Nephron progenitor cell (in vitro differentiated cells): ENCODE data around the gene CCNT2.

Source experiments
- DNase-seq: peaks from one replicate; pipeline ENCODE4 v3.0.0; 2021
- H3K27ac Mint-ChIP-seq: 2 replicates; pipeline ENCODE4 v1.8.0; 2021; ENCODE audit warnings: mild to moderate bottlenecking, moderate library complexity, mixed read lengths
- H3K27me3 Mint-ChIP-seq: 2 replicates; pipeline ENCODE4 v1.8.0; 2021; ENCODE audit warnings: mild to moderate bottlenecking, low read depth, mixed read lengths; ENCODE audit not compliant: poor library complexity
- H3K36me3 Mint-ChIP-seq: 2 replicates; pipeline ENCODE4 v1.8.0; 2021; ENCODE audit warnings: low read depth, mixed read lengths
- H3K4me1 Mint-ChIP-seq: 2 replicates; pipeline ENCODE4 v1.8.0; 2021; ENCODE audit warnings: mixed read lengths
- H3K4me3 Mint-ChIP-seq: 2 replicates; pipeline ENCODE4 v1.8.0; 2021; ENCODE audit warnings: mild to moderate bottlenecking, moderate library complexity, mixed read lengths
- H3K9me3 Mint-ChIP-seq: 2 replicates; pipeline ENCODE4 v1.8.0; 2021; ENCODE audit warnings: mild to moderate bottlenecking, moderate library complexity, mixed read lengths
- CTCF ChIP-seq: fragments of 200-600 bp; sonication (generic); IDR thresholded peaks from 2 replicates; pipeline ENCODE4 v1.5.0; 2021; ENCODE audit warnings: antibody characterized with exemption

The CCNT2 gene

GRCh38 chr2:134985061-134985460 is 66.4 kb downstream of the CCNT2 start:
- H3K4me1 Mint-ChIP-seq: no peaks in the 10 kb centered on the region
- H3K27ac Mint-ChIP-seq: no peak overlapping the region
- no peaks in the 10 kb centered on the region for H3K36me3 Mint-ChIP-seq
- no peak overlapping the region for H3K4me3 Mint-ChIP-seq
- H3K27me3 Mint-ChIP-seq: peaks cover 55% of the 10 kb centered on the region
- H3K9me3 Mint-ChIP-seq: no peaks in the 10 kb centered on the region
- DNase-seq: no peak
- no peak for TF ChIP-seq CTCF

- Mint-ChIP-seq H3K36me3 (no peaks in the 10 kb centered on the region), H3K27me3 (peaks cover 50% of the 10 kb centered on the region), H3K9me3 (no peaks in the 10 kb centered on the region), H3K4me3 (no peak overlapping the region), H3K4me1 (no peaks in the 10 kb centered on the region), H3K27ac (no peak overlapping the region)
- no peak for DNase-seq
- peak; percentile 49 for TF ChIP-seq CTCF
Observed at GRCh38 chr2:134988994-134989605, 70.5 kb downstream of the CCNT2 start.

- H3K9me3 Mint-ChIP-seq: no peaks in the 10 kb centered on the region
- peaks cover 18% of the 10 kb centered on the region for H3K27me3 Mint-ChIP-seq
- no peak overlapping the region for H3K4me3 Mint-ChIP-seq
- DNase-seq: no peak
- TF ChIP-seq CTCF: no peak
- no peaks in the 10 kb centered on the region for H3K36me3 Mint-ChIP-seq
- peaks cover 17% of the 10 kb centered on the region for H3K4me1 Mint-ChIP-seq
- no peak overlapping the region for H3K27ac Mint-ChIP-seq
Observed at GRCh38 chr2:134999521-134999920, 80.9 kb downstream of the CCNT2 start.

GRCh38 chr2:135002836-135003235 is 84.2 kb downstream of the CCNT2 start:
- Mint-ChIP-seq H3K4me1 (peaks cover 23% of the 10 kb centered on the region), H3K36me3 (no peaks in the 10 kb centered on the region), H3K27ac (no peak overlapping the region), H3K4me3 (no peak overlapping the region), H3K27me3 (peaks cover 20% of the 10 kb centered on the region), H3K9me3 (no peaks in the 10 kb centered on the region)
- DNase-seq: no peak
- TF ChIP-seq CTCF: no peak

GRCh38 chr2:135004005-135004746 is 85.6 kb downstream of the CCNT2 start:
- Mint-ChIP-seq H3K9me3 (no peaks in the 10 kb centered on the region), H3K4me3 (no peak overlapping the region), H3K4me1 (peaks cover 16% of the 10 kb centered on the region), H3K36me3 (no peaks in the 10 kb centered on the region), H3K27me3 (peaks cover 18% of the 10 kb centered on the region), H3K27ac (no peak overlapping the region)
- DNase-seq: peak; percentile 78
- peak; percentile 93 for TF ChIP-seq CTCF

GRCh38 chr2:135005753-135006152 is 87.1 kb downstream of the CCNT2 start:
- H3K27ac Mint-ChIP-seq: no peak overlapping the region
- peaks cover 18% of the 10 kb centered on the region for H3K27me3 Mint-ChIP-seq
- no peak for TF ChIP-seq CTCF
- H3K9me3 Mint-ChIP-seq: no peaks in the 10 kb centered on the region
- peaks cover 10% of the 10 kb centered on the region for H3K4me1 Mint-ChIP-seq
- no peak for DNase-seq
- H3K36me3 Mint-ChIP-seq: no peaks in the 10 kb centered on the region
- no peak overlapping the region for H3K4me3 Mint-ChIP-seq
